ENCODE results near the gene TMUB2.
A peak's percentile ranks its signal among the peaks of the same experiment; 100 is the strongest.

DNA sequence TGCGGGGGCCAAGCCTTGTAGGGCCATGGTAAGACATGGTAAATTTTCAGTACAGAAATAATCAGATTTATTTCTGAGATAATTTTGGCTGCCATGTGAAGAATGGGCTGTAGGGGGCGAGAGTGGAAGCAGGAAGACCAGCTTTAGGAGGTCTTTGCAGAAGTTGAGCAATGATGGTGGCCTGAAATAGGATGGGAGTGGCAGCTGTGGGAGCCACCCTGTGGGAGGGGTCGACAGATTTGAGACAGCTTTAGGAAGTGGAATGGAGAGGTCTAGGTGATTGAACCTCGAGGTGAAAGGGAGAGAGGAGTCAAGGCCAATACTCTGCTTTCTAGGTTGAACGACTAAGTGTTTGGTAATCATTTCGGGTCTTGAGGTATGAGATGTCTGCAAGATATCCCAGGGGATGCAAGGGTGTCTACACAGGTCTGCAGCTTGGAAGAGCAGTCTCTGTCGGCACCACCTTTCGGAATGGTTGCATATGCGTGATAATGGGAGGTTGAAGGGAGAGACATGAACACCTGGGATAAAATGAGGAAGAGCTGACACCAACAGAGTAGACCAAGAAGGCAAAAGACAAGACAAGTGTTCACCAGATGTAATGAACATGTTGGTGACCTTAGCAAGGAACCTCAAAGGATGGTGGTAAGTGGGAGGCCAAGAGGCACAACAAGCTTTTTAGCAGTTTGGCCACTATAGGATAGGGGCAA is 17.1 kb downstream of the TMUB2 start:
- TF ChIP-seq CTCF (IDR thresholded peaks at IDR 0.05; ENCODE audit: poor library complexity, severe bottlenecking): peak; percentile 78
- TF ChIP-seq EP300 (conservative IDR thresholded peaks at IDR 0.05; ENCODE audit: poor library complexity, severe bottlenecking): no peak
- no peak for TF ChIP-seq REST (IDR thresholded peaks at IDR 0.05; ENCODE audit: borderline replicate concordance)
- TF ChIP-seq SMC3 (conservative IDR thresholded peaks at IDR 0.05; ENCODE audit: poor library complexity): peak; percentile 70
- no peak for TF ChIP-seq POLR2AphosphoS5 (IDR thresholded peaks at IDR 0.05)
- TF ChIP-seq MXI1 (conservative IDR thresholded peaks at IDR 0.05; ENCODE audit: poor library complexity, severe bottlenecking): no peak
- peak; percentile 68 for TF ChIP-seq RAD21 (conservative IDR thresholded peaks at IDR 0.05)
